HUES6 (cell line): ENCODE measurements around the gene GRIA2.
A peak's percentile ranks its signal among the peaks of the same experiment; 100 is the strongest.

Experiments used
- H3K27ac ChIP-seq: 2 replicates; pipeline ENCODE4 v1.7.0; 2013; ENCODE audit warnings: low read depth, mild to moderate bottlenecking, low read length, inconsistent platforms
- H3K27me3 ChIP-seq: 2 replicates; pipeline ENCODE4 v1.6.1; 2013; ENCODE audit warnings: low read length; ENCODE audit not compliant: control insufficient read depth, insufficient read depth
- H3K36me3 ChIP-seq: 2 replicates; pipeline ENCODE4 v1.6.1; 2013; ENCODE audit warnings: low read length; ENCODE audit not compliant: control insufficient read depth, insufficient read depth
- H3K4me1 ChIP-seq: 2 replicates; pipeline ENCODE4 v1.6.1; 2013; ENCODE audit warnings: low read length; ENCODE audit not compliant: control insufficient read depth, insufficient read depth
- H3K4me3 ChIP-seq: 2 replicates; pipeline ENCODE4 v1.5.1; 2013; ENCODE audit warnings: low read depth, low read length
- H3K9ac ChIP-seq: one replicate; pipeline ENCODE4 v1.6.1; 2013; ENCODE audit warnings: mild to moderate bottlenecking, low read length
- H3K9me3 ChIP-seq: 2 replicates; pipeline ENCODE4 v1.6.1; 2013; ENCODE audit warnings: low read depth, low read length; ENCODE audit not compliant: control insufficient read depth, insufficient read depth

GRIA2 gene

DNA sequence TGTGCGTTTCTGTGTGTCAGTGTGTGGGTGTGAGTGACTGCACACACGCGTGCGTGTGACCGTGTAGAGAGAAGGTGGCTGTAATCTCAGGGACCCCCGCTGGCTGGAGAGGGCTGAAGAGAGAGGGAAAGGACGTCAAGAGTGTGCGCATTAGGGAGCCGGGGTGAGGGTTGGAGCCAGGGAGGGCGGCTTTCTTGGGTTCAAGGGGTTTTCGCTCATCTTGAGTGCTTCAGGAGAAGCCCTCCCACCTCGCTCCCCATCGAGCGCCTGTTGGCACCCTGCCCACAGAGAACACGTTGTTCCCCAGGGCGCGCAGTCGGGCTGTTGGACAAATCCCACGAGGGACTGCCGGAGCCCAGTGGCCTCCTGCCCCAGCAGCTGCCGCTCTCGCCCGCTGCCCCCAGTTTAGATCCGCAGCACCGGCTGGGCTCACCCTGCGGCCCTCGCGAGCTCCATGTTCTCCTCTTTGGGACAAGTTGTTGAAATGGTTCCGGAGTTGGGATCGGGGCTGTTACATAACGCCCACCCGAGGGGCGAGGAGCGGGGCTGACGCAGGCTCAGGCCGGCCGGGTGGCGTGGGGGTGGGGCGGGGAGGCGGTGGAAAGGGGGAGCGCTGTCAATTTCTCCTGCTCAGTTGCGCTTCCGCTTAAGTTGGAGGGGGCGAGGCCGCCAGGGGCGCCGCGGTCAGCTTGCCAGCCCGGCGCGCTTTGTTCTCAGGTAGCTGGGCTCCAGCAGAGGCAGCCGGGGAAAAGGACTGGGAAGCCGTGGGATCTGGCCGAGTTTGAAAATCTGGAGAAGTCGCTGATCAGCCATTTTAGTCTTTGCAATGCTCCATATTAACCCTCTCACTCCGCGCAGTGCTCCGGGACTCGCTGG, 1.6 kb downstream of the GRIA2 start:
- no peaks in the 10 kb centered on the region for H3K36me3 ChIP-seq
- H3K4me1 ChIP-seq, result peaks cover 9% of the 10 kb centered on the region
- H3K9ac ChIP-seq, result peak overlapping the region; percentile 84
- H3K9me3 ChIP-seq, result no peaks in the 10 kb centered on the region
- no peak overlapping the region for H3K27ac ChIP-seq
- peaks cover 63% of the 10 kb centered on the region for H3K27me3 ChIP-seq
- peak overlapping the region; percentile 91 for H3K4me3 ChIP-seq

DNA sequence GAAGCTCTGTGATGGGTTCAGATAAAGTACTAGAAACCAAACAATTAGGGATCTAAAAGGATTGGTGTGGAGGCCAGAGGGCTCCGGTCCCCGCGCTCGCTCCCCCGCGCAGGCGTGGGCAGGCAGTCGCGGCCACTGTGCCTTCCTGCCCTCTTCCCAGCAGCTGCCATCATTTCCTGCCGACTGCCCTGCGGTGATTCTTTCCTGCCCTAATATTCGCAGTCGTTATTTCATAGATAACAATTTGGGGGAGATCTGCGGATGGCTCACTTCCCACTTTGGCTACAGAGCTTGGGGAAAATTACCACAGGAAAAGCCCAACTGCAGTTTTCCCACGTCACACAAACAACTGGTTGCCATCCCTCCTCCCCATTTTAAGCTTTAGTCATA, 2.2 kb downstream of the GRIA2 start:
- peaks cover 63% of the 10 kb centered on the region for H3K27me3 ChIP-seq
- peak overlapping the region; percentile 84 for H3K9ac ChIP-seq
- H3K9me3 ChIP-seq, result no peaks in the 10 kb centered on the region
- no peaks in the 10 kb centered on the region for H3K36me3 ChIP-seq
- H3K4me3 ChIP-seq, result peak overlapping the region; percentile 91
- peaks cover 9% of the 10 kb centered on the region for H3K4me1 ChIP-seq
- no peak overlapping the region for H3K27ac ChIP-seq

GRCh38 chr4:157223456-157223855, 2.9 kb downstream of the GRIA2 start:
- H3K9ac ChIP-seq, result no peak overlapping the region
- H3K9me3 ChIP-seq, result no peaks in the 10 kb centered on the region
- H3K4me1 ChIP-seq, result peaks cover 9% of the 10 kb centered on the region
- H3K36me3 ChIP-seq, result no peaks in the 10 kb centered on the region
- H3K27me3 ChIP-seq, result peaks cover 63% of the 10 kb centered on the region
- no peak overlapping the region for H3K4me3 ChIP-seq
- H3K27ac ChIP-seq, result no peak overlapping the region

- no peak overlapping the region for H3K27ac ChIP-seq
- no peaks in the 10 kb centered on the region for H3K36me3 ChIP-seq
- H3K4me3 ChIP-seq, result no peak overlapping the region
- peaks cover 51% of the 10 kb centered on the region for H3K27me3 ChIP-seq
- H3K9me3 ChIP-seq, result no peaks in the 10 kb centered on the region
- H3K9ac ChIP-seq, result no peak overlapping the region
- H3K4me1 ChIP-seq, result peaks cover 9% of the 10 kb centered on the region
Observed at GRCh38 chr4:157225096-157225495, 4.6 kb downstream of the GRIA2 start.

GRCh38 chr4:157226035-157226434, 5.5 kb downstream of the GRIA2 start:
- peaks cover 7% of the 10 kb centered on the region for H3K4me1 ChIP-seq
- no peaks in the 10 kb centered on the region for H3K36me3 ChIP-seq
- no peaks in the 10 kb centered on the region for H3K9me3 ChIP-seq
- H3K27ac ChIP-seq, result no peak overlapping the region
- H3K4me3 ChIP-seq, result no peak overlapping the region
- H3K27me3 ChIP-seq, result peaks cover 41% of the 10 kb centered on the region
- no peak overlapping the region for H3K9ac ChIP-seq

DNA sequence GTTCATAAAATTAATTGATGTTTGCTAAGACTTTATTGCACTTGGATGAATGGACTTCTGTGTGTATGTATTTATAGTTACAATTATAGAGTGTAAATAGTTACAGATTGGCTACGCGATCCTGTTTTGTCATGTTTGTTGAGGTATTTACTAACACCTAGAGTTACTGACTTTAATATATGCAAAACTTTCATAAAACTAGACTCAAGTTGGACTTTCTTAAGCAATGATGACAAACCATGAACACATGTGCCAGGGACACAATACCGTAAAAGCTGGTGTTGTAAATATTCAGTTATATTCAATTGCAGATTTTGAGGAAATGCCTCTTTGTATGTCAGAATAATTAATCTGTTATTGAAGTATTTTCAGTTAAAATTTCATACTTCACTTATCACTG, 6.1 kb downstream of the GRIA2 start:
- peaks cover 35% of the 10 kb centered on the region for H3K27me3 ChIP-seq
- H3K9me3 ChIP-seq, result no peaks in the 10 kb centered on the region
- no peak overlapping the region for H3K27ac ChIP-seq
- H3K4me3 ChIP-seq, result no peak overlapping the region
- H3K4me1 ChIP-seq, result peaks cover 4% of the 10 kb centered on the region
- no peak overlapping the region for H3K9ac ChIP-seq
- H3K36me3 ChIP-seq, result no peaks in the 10 kb centered on the region

- Histone ChIP-seq H3K4me3 (no peak overlapping the region), H3K4me1 (no peaks in the 10 kb centered on the region), H3K9me3 (no peaks in the 10 kb centered on the region), H3K36me3 (no peaks in the 10 kb centered on the region), H3K9ac (no peak overlapping the region), H3K27me3 (no peaks in the 10 kb centered on the region), H3K27ac (no peak overlapping the region)
Observed at GRCh38 chr4:157231525-157231924, 11.0 kb downstream of the GRIA2 start.

- Histone ChIP-seq H3K4me3 (no peak overlapping the region), H3K9ac (no peak overlapping the region), H3K27ac (no peak overlapping the region), H3K36me3 (no peaks in the 10 kb centered on the region), H3K9me3 (no peaks in the 10 kb centered on the region), H3K27me3 (no peaks in the 10 kb centered on the region; the same call in 1 of the 2 replicates), H3K4me1 (no peaks in the 10 kb centered on the region)
Observed at GRCh38 chr4:157242871-157243270, 22.3 kb downstream of the GRIA2 start.

DNA sequence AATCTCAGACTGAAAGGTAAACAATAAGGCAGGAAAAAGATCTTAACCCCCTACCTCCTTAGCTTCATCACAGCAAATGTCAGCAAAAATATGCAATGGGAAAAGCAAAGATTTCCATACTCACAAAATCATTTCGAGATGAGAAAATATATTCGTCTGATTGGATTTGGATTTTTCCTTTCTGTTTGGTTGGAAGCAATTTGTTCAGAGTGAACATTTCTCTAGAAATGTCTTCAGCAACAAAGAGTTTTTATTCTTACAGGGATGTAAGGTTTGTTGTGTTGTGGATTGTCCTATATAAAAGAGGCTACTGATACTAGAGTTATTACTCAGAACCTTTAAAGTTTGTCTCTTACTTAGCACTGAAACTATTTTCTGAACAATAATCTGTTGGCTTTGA, 23.8 kb downstream of the GRIA2 start:
- no peaks in the 10 kb centered on the region; the same call in 1 of the 2 replicates for H3K27me3 ChIP-seq
- H3K4me1 ChIP-seq, result no peaks in the 10 kb centered on the region
- H3K27ac ChIP-seq, result no peak overlapping the region
- no peak overlapping the region for H3K9ac ChIP-seq
- H3K9me3 ChIP-seq, result no peaks in the 10 kb centered on the region
- no peaks in the 10 kb centered on the region for H3K36me3 ChIP-seq
- no peak overlapping the region for H3K4me3 ChIP-seq

DNA sequence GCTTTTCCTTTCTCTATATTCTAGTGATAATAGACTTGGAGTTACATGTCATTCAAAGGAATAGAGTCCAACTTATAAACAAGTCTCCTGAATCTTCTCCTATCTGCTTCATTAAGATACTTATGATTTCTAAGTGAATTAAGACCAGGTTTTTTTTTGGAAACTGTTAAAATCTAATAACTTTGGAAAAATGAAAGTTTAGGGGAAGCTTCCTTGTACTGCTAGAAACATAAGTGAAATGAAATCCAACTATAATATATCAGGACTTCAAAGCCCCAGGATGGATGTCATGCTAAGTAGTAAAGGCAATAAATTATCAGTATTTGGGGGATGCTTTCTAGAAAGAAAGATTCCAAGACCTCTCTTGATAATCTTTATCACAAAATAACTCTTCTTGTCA, 24.8 kb downstream of the GRIA2 start:
- no peak overlapping the region for H3K9ac ChIP-seq
- no peak overlapping the region for H3K4me3 ChIP-seq
- H3K4me1 ChIP-seq, result no peaks in the 10 kb centered on the region
- H3K9me3 ChIP-seq, result no peaks in the 10 kb centered on the region
- H3K27me3 ChIP-seq, result no peaks in the 10 kb centered on the region; the same call in 1 of the 2 replicates
- no peak overlapping the region for H3K27ac ChIP-seq
- H3K36me3 ChIP-seq, result no peaks in the 10 kb centered on the region

DNA sequence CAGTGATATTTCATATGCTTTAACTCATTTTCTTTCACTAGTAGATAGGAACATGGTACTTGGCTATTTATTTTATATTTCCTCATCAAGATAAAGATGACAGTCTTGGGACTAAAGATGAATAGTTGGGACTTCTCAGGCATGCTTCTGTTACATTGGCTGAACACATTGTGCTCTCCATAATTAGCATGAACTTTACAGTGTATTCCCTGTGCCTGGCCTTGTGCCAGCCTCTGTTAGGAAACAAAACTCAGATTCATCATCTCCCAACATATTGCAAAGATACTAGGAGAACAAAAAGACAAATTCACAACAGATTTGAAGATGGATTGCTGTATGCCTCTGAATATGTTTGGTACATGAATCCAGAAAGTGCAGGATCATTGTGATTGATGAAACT, 26.4 kb downstream of the GRIA2 start:
- Histone ChIP-seq H3K36me3 (no peaks in the 10 kb centered on the region), H3K9ac (no peak overlapping the region), H3K9me3 (no peaks in the 10 kb centered on the region), H3K27me3 (no peaks in the 10 kb centered on the region; the same call in 1 of the 2 replicates), H3K4me3 (no peak overlapping the region), H3K27ac (no peak overlapping the region), H3K4me1 (no peaks in the 10 kb centered on the region)
